HG02938 (cell line): ENCODE data around the gene SMIM41.
A peak's percentile ranks its signal among the peaks of the same experiment; 100 is the strongest.

Experiments
- ATAC-seq: cut with Tn5 transposase; IDR thresholded peaks from one replicate; pipeline ENCODE4 v1.9.1; 2021; ENCODE audit warnings: mild to moderate bottlenecking, moderate library complexity; ENCODE audit not compliant: unreplicated experiment

The SMIM41 gene

GRCh38 chr12:52144512-52145227, 65.2 kb downstream of the SMIM41 start:
- ATAC-seq: no peak

GRCh38 chr12:52145228-52146088, 66.0 kb downstream of the SMIM41 start:
- no peak for ATAC-seq

GRCh38 chr12:52146089-52146821, 66.8 kb downstream of the SMIM41 start:
- ATAC-seq: no peak

GRCh38 chr12:52146822-52147366, 67.4 kb downstream of the SMIM41 start:
- no peak for ATAC-seq

GRCh38 chr12:52147367-52147963, 68.0 kb downstream of the SMIM41 start:
- ATAC-seq: no peak

- no peak for ATAC-seq
These were observed 68.5 kb downstream of the SMIM41 start for GRCh38 chr12:52147964-52148463.

GRCh38 chr12:52148464-52149181, 69.1 kb downstream of the SMIM41 start:
- no peak for ATAC-seq

GRCh38 chr12:52149182-52149641, 69.7 kb downstream of the SMIM41 start:
- ATAC-seq: no peak

GRCh38 chr12:52149651-52150241, 70.2 kb downstream of the SMIM41 start:
- no peak for ATAC-seq

- ATAC-seq: no peak
These were observed 71.8 kb downstream of the SMIM41 start for GRCh38 chr12:52151153-52151836.

- ATAC-seq: no peak
These were observed 72.6 kb downstream of the SMIM41 start for GRCh38 chr12:52151837-52152783.

- ATAC-seq: no peak
These were observed 73.4 kb downstream of the SMIM41 start for GRCh38 chr12:52152905-52153317.

GRCh38 chr12:52155048-52155868, 75.8 kb downstream of the SMIM41 start:
- ATAC-seq: no peak

GRCh38 chr12:52156311-52156710, 76.8 kb downstream of the SMIM41 start:
- ATAC-seq: no peak

- peak; percentile 54 for ATAC-seq
These were observed 77.5 kb downstream of the SMIM41 start for GRCh38 chr12:52156757-52157565.

GRCh38 chr12:52157566-52158150, 78.2 kb downstream of the SMIM41 start:
- no peak for ATAC-seq
